Spinal cord (tissue), 10 donors: ENCODE results near the gene ADAT3. TPM values are rescaled to one million over a fixed set of nuclear protein-coding genes. Genes with fewer than 3 reads are reported as not detected.
A peak's percentile ranks its signal among the peaks of the same experiment; 100 is the strongest.

Experiments used
- DNase-seq, 6 donors: peaks; one replicate each; pipeline versions ENCODE4 v3.0.0 to v3.0.0-alpha.2; 2013 to 2015; ENCODE audit warnings: low spot score in 6 of 6, low read depth in 4 of 6
- H3K27ac ChIP-seq: one replicate; pipeline ENCODE4 v1.5.1; 2013; ENCODE audit warnings: low read depth, low read length, control low read depth
- H3K27me3 ChIP-seq: one replicate; pipeline ENCODE4 v1.6.1; 2013; ENCODE audit warnings: low read length; ENCODE audit not compliant: control insufficient read depth, insufficient read depth
- H3K36me3 ChIP-seq: one replicate; pipeline ENCODE4 v1.6.1; 2013; ENCODE audit warnings: low read length; ENCODE audit not compliant: control insufficient read depth, insufficient read depth
- H3K4me1 ChIP-seq: one replicate; pipeline ENCODE4 v1.6.1; 2013; ENCODE audit warnings: low read length; ENCODE audit not compliant: control insufficient read depth, insufficient read depth
- H3K4me3 ChIP-seq: one replicate; pipeline ENCODE4 v1.5.1; 2013; ENCODE audit warnings: low read depth, low read length, control low read depth
- H3K9me3 ChIP-seq: one replicate; pipeline ENCODE4 v1.6.1; 2013; ENCODE audit warnings: low read length; ENCODE audit not compliant: control insufficient read depth, insufficient read depth
- whole genome bisulfite sequencing: methylation state at CpG from one replicate; pipeline ENCODE4 v1.1.5; 2013; ENCODE audit warnings: missing lambda C conversion rate; ENCODE audit not compliant: insufficient coverage; 5-methylcytosine and 5-hydroxymethylcytosine counted together
- long read RNA-seq, 4 donors: transcript quantifications; one replicate each; lab custom pipeline, GENCODE V29; 2026
- polyA plus RNA-seq, 2 donors: library from polyadenylated mRNA; unstranded; fragments of 120-200 nt; gene quantifications; one replicate each; pipeline ENCODE4 v1.2.1, GENCODE V29; 2013; ENCODE audit not compliant: insufficient read length in 2 of 2
- total RNA-seq, 2 donors: library from RNA; depleted of rRNA in 1 of 2; stranded (reverse); fragments of 120-200 nt in 1 of 2; fragments of >200 nt in 1 of 2; gene quantifications; one replicate each; pipeline versions ENCODE4 v1.2.3 to v1.2.4, GENCODE V29; 2013 to 2014
- donor health status: healthy.

ADAT3 gene
- total RNA-seq (1 to 10 TPM; 1.5 to 3.0 TPM), polyA plus RNA-seq (1 to 10 TPM; 5.8 to 7.9 TPM)
- long read RNA-seq, donor 1, partial matches to known transcripts = 0 of 2 reads
- long read RNA-seq, donor 1, other reads (novel, unspliced or antisense) = 0 of 2 reads
- long read RNA-seq, donor 2 = 0 reads
- long read RNA-seq, donor 3, partial matches to known transcripts = 0 of 2 reads
- long read RNA-seq, donor 3, other reads (novel, unspliced or antisense) = 0 of 2 reads
- long read RNA-seq, donor 4, partial matches to known transcripts = 0 of 2 reads
- long read RNA-seq, donor 4, other reads (novel, unspliced or antisense) = 0 of 2 reads

- DNase-seq = peak; percentile 88 to 100 (median 96)
- Histone ChIP-seq H3K27ac (peak within 1 kb of the TSS; percentile 79), H3K4me1 (peaks cover 57% of the 10 kb centered on the region), H3K9me3 (no peaks in the 10 kb centered on the region), H3K27me3 (no peaks in the 10 kb centered on the region), H3K36me3 (peaks cover 35% of the 10 kb centered on the region), H3K4me3 (peak within 1 kb of the TSS; percentile 63)
- under 1% methylated on average over 91 of the region's 92 CpGs for whole genome bisulfite sequencing
Measured at GRCh38 chr19:1905110-1905862, at the start of gene ADAT3, which contains the start of gene SCAMP4. Gene ADAT3, plus strand, starts transcription at chr19:1905399. Its CDS starts 6,649 bp downstream, at chr19:1912048. Gene SCAMP4, plus strand, starts transcription at chr19:1905399. Its CDS starts 9,621 bp downstream, at chr19:1915020.

GRCh38 chr19:1855828-1856255, 49.4 kb upstream of the ADAT3 start:
- no peaks in the 10 kb centered on the region for H3K9me3 ChIP-seq
- peak in 1 of 6 donors; percentile 15 for DNase-seq
- H3K4me1 ChIP-seq = peaks cover 90% of the 10 kb centered on the region
- H3K27ac ChIP-seq = peak overlapping the region; percentile 89
- H3K4me3 ChIP-seq = peak overlapping the region; percentile 45
- peaks cover 28% of the 10 kb centered on the region for H3K36me3 ChIP-seq
- H3K27me3 ChIP-seq = no peaks in the 10 kb centered on the region
- 71% methylated on average over 13 of the region's 13 CpGs for WGBS

GRCh38 chr19:1856345-1856697, 48.9 kb upstream of the ADAT3 start:
- peak in 2 of 6 donors; percentile 21 to 44 for DNase-seq
- no peaks in the 10 kb centered on the region for H3K27me3 ChIP-seq
- peaks cover 90% of the 10 kb centered on the region for H3K4me1 ChIP-seq

GRCh38 chr19:1856698-1857603, 48.2 kb upstream of the ADAT3 start:
- H3K9me3 ChIP-seq = no peaks in the 10 kb centered on the region
- peak in 2 of 6 donors; percentile 58 to 74 for DNase-seq
- peaks cover 91% of the 10 kb centered on the region for H3K4me1 ChIP-seq
- H3K4me3 ChIP-seq = peak overlapping the region; percentile 45
- no peaks in the 10 kb centered on the region for H3K27me3 ChIP-seq
- peak overlapping the region; percentile 89 for H3K27ac ChIP-seq
- 4% methylated on average over 68 of the region's 73 CpGs for WGBS
- peaks cover 25% of the 10 kb centered on the region for H3K36me3 ChIP-seq

More at GRCh38 chr19:1856345-1856697, 48.9 kb upstream of the ADAT3 start:
- peak overlapping the region; percentile 89 for H3K27ac ChIP-seq
- H3K4me3 ChIP-seq = peak overlapping the region; percentile 45
- peaks cover 27% of the 10 kb centered on the region for H3K36me3 ChIP-seq
- WGBS = 37% methylated on average over 5 of the region's 6 CpGs
- H3K9me3 ChIP-seq = no peaks in the 10 kb centered on the region

GRCh38 chr19:1857648-1858326, 47.4 kb upstream of the ADAT3 start:
- H3K4me3 ChIP-seq = peak overlapping the region; percentile 27
- WGBS = 67% methylated on average over 14 of the region's 16 CpGs
- H3K4me1 ChIP-seq = peaks cover 89% of the 10 kb centered on the region
- H3K27ac ChIP-seq = peak overlapping the region; percentile 69
- H3K9me3 ChIP-seq = no peaks in the 10 kb centered on the region
- H3K27me3 ChIP-seq = no peaks in the 10 kb centered on the region
- H3K36me3 ChIP-seq = peaks cover 22% of the 10 kb centered on the region
- no peak for DNase-seq

GRCh38 chr19:1858412-1859081, 46.7 kb upstream of the ADAT3 start:
- Histone ChIP-seq H3K36me3 (peaks cover 15% of the 10 kb centered on the region), H3K9me3 (no peaks in the 10 kb centered on the region), H3K4me1 (peaks cover 82% of the 10 kb centered on the region), H3K4me3 (no peak overlapping the region), H3K27ac (no peak overlapping the region), H3K27me3 (no peaks in the 10 kb centered on the region)
- DNase-seq = no peak
- WGBS = 70% methylated on average over 7 of the region's 10 CpGs

- Histone ChIP-seq H3K4me1 (peaks cover 83% of the 10 kb centered on the region), H3K9me3 (no peaks in the 10 kb centered on the region), H3K4me3 (no peak overlapping the region), H3K27ac (no peak overlapping the region), H3K36me3 (peaks cover 7% of the 10 kb centered on the region), H3K27me3 (no peaks in the 10 kb centered on the region)
- 46% methylated on average over 11 of the region's 18 CpGs for WGBS
- no peak for DNase-seq
Measured at GRCh38 chr19:1859331-1859781, 45.8 kb upstream of the ADAT3 start.

GRCh38 chr19:1860042-1860775, 45.0 kb upstream of the ADAT3 start:
- no peak overlapping the region for H3K27ac ChIP-seq
- WGBS = 4% methylated on average over 20 of the region's 32 CpGs
- no peaks in the 10 kb centered on the region for H3K27me3 ChIP-seq
- H3K4me1 ChIP-seq = peaks cover 83% of the 10 kb centered on the region
- H3K9me3 ChIP-seq = no peaks in the 10 kb centered on the region
- H3K36me3 ChIP-seq = no peaks in the 10 kb centered on the region
- DNase-seq = peak in 2 of 6 donors; percentile 89 to 93
- H3K4me3 ChIP-seq = peak overlapping the region; percentile 18
